Measurements from ENCODE around the gene MYO7B. TPM values are rescaled to one million over a fixed set of nuclear protein-coding genes. Genes with fewer than 3 reads are reported as not detected.
A peak's percentile ranks its signal among the peaks of the same experiment; 100 is the strongest.

MYO7B gene
- total RNA-seq, 1 donor from 2014 or later: 0.07 TPM

DNA sequence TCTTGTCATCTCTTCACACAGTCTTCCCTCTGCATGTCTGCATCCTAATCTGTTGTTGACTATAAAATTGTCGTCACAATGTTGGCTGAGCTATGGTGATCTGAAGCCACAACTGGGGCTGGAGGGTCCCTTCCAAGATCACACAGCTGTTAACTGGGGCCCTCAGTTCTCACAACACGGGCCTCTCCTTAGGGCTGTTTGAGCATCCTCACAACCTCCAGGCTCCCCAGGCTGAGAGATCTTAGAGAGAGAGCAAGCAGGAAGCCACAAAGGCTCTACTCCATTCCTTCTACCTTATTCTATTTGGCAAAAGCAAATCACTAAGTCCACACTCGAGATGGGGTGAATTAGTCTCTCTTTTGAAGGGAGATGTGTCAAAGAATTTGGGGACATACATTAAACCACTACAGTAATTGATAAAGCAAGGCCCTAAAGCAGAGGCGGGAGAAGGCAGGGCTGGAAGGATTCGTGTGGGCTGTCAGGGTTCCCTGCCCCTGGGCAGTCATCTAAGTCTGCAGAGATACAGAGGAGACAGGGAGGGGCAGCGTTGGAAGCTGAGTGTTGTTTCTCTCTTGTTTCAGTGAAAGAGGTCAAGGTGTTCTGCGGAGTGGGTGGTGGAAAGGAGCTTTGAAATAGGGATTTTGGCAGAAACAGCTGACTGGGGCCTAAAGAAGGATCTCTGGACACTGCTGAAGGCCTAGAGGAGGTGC, 15.9 kb downstream of the MYO7B start:
- Mint-ChIP-seq H3K27ac (no peak overlapping the region), H3K9me3 (peaks cover 14% of the 10 kb centered on the region), H3K27me3 (peaks cover 70% of the 10 kb centered on the region), H3K4me3 (no peak overlapping the region), H3K4me1 (peaks cover 4% of the 10 kb centered on the region), H3K36me3 (ENCODE audit: low read depth) (no peaks in the 10 kb centered on the region)
- DNase-seq: no peak
- intact Hi-C loops (cut with micrococcal nuclease): no loop called here

DNA sequence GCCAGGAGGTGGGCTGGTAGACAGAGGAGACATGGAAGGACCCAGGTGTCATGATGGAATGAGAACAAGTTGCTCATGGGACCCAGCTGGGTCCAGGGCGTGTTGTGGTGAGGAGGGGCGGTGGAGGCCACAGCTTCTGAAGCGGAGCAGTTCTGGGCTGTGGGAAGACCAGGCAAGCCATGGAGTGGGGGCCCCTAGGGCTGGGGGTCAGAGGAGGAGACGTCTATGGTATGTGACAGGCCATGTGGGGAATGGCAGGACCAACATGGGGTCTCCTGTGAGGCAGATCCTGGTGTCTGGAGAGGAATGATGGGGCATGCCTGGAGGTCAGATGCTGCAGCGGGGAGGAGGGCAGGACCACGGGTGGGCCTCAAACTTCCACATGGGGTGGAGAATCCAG, 16.9 kb downstream of the MYO7B start:
- H3K9me3 Mint-ChIP-seq: peaks cover 18% of the 10 kb centered on the region

GRCh38 chr2:127552846-127553245, 17.4 kb downstream of the MYO7B start:
- H3K4me3 Mint-ChIP-seq: no peak overlapping the region
- H3K9me3 Mint-ChIP-seq: peaks cover 23% of the 10 kb centered on the region
- H3K36me3 Mint-ChIP-seq (ENCODE audit: low read depth): no peaks in the 10 kb centered on the region
- peaks cover 72% of the 10 kb centered on the region for H3K27me3 Mint-ChIP-seq
- intact Hi-C loops (cut with micrococcal nuclease): no loop called here
- peaks cover 4% of the 10 kb centered on the region for H3K4me1 Mint-ChIP-seq
- no peak for DNase-seq
- H3K27ac Mint-ChIP-seq: no peak overlapping the region

More for the DNA sequence above, 16.9 kb downstream of the MYO7B start:
- H3K4me1 Mint-ChIP-seq: peaks cover 4% of the 10 kb centered on the region
- no peaks in the 10 kb centered on the region for H3K36me3 Mint-ChIP-seq (ENCODE audit: low read depth)
- peaks cover 71% of the 10 kb centered on the region for H3K27me3 Mint-ChIP-seq
- DNase-seq: no peak
- H3K4me3 Mint-ChIP-seq: no peak overlapping the region
- H3K27ac Mint-ChIP-seq: no peak overlapping the region
- intact Hi-C loops (cut with micrococcal nuclease): no loop called here

GRCh38 chr2:127558911-127559310, 23.4 kb downstream of the MYO7B start:
- Mint-ChIP-seq H3K27ac (no peak overlapping the region), H3K4me3 (no peak overlapping the region), H3K27me3 (peaks cover 68% of the 10 kb centered on the region), H3K4me1 (peaks cover 15% of the 10 kb centered on the region), H3K36me3 (ENCODE audit: low read depth) (no peaks in the 10 kb centered on the region), H3K9me3 (peaks cover 26% of the 10 kb centered on the region)
- no peak for DNase-seq
- intact Hi-C loops (cut with micrococcal nuclease): no loop called here

DNA sequence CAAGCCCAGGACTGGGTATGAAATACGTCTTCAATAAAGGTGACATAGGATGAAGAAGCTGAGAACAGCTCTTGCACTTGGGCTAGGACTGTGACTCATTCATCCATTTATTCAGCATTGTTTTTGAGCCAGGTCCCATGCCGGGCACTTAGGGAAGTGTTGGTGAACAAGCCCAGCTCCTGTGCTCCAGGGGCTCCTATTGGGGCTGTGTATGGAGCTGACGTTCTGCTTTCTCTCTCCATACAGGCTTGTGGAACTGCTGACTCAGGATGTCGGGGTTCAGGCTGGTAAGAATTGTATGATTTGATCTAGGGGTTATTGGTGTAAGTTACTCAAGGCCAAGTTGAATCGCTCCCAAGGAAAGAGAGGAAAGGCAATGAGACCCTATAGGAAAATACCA, 24.0 kb downstream of the MYO7B start:
- H3K4me1 Mint-ChIP-seq: peaks cover 20% of the 10 kb centered on the region

GRCh38 chr2:127560201-127560930, 24.9 kb downstream of the MYO7B start:
- H3K36me3 Mint-ChIP-seq (ENCODE audit: low read depth): no peaks in the 10 kb centered on the region
- intact Hi-C loops (cut with micrococcal nuclease): loop anchor here (5.0 kb wide), 1 partner anchor 478 kb away; no protein-coding TSS in a partner anchor

More for the DNA sequence above, 24.0 kb downstream of the MYO7B start:
- no peak overlapping the region for H3K27ac Mint-ChIP-seq
- no peak for DNase-seq
- intact Hi-C loops (cut with micrococcal nuclease): no loop called here
- H3K4me3 Mint-ChIP-seq: no peak overlapping the region
- H3K9me3 Mint-ChIP-seq: peaks cover 26% of the 10 kb centered on the region
- peaks cover 68% of the 10 kb centered on the region for H3K27me3 Mint-ChIP-seq
- no peaks in the 10 kb centered on the region for H3K36me3 Mint-ChIP-seq (ENCODE audit: low read depth)

GRCh38 chr2:127560931-127561280, 25.4 kb downstream of the MYO7B start:
- intact Hi-C loops (cut with micrococcal nuclease): loop anchor here (5.0 kb wide), 1 partner anchor 479 kb away; no protein-coding TSS in a partner anchor
- peaks cover 21% of the 10 kb centered on the region for H3K9me3 Mint-ChIP-seq
- no peak overlapping the region for H3K27ac Mint-ChIP-seq
- H3K27me3 Mint-ChIP-seq: peaks cover 58% of the 10 kb centered on the region
- H3K4me3 Mint-ChIP-seq: no peak overlapping the region
- DNase-seq: no peak
- H3K36me3 Mint-ChIP-seq (ENCODE audit: low read depth): no peaks in the 10 kb centered on the region
- H3K4me1 Mint-ChIP-seq: peaks cover 16% of the 10 kb centered on the region

More at GRCh38 chr2:127560201-127560930, 24.9 kb downstream of the MYO7B start:
- Mint-ChIP-seq H3K9me3 (peaks cover 23% of the 10 kb centered on the region), H3K27ac (no peak overlapping the region), H3K4me3 (no peak overlapping the region), H3K4me1 (peaks cover 18% of the 10 kb centered on the region), H3K27me3 (peaks cover 61% of the 10 kb centered on the region)
- no peak for DNase-seq

- Mint-ChIP-seq H3K4me1 (peaks cover 16% of the 10 kb centered on the region), H3K27me3 (peaks cover 55% of the 10 kb centered on the region), H3K36me3 (ENCODE audit: low read depth) (no peaks in the 10 kb centered on the region), H3K27ac (no peak overlapping the region), H3K9me3 (peaks cover 17% of the 10 kb centered on the region), H3K4me3 (no peak overlapping the region)
- no peak for DNase-seq
- intact Hi-C loops (cut with micrococcal nuclease): loop anchor here (5.0 kb wide), 1 partner anchor 479 kb away; no protein-coding TSS in a partner anchor
These were observed 25.9 kb downstream of the MYO7B start for GRCh38 chr2:127561371-127561770.

DNA sequence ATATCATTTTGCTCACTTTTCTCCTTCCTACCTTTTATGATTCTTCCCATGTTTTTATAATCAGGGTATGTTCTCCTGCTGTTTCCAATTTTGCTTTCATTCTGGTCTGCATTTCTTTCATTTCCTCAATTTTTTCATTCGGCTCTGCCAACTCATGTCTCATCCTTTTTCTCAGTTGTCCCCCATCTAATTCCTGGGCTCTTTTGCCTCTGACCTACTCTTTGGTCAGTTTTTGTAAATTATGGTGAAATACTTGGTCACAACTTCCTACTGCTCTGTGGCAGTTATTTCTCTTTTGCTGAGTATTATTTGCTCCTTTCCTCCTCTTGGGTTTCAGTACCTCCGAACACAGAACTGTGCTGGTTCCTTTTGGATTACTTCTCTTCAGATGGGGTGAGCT, 27.5 kb downstream of the MYO7B start:
- H3K27ac Mint-ChIP-seq: no peak overlapping the region
- no peak for DNase-seq
- no peak overlapping the region for H3K4me3 Mint-ChIP-seq
- H3K36me3 Mint-ChIP-seq (ENCODE audit: low read depth): no peaks in the 10 kb centered on the region
- H3K27me3 Mint-ChIP-seq: peaks cover 51% of the 10 kb centered on the region
- peaks cover 2% of the 10 kb centered on the region for H3K9me3 Mint-ChIP-seq
- H3K4me1 Mint-ChIP-seq: peaks cover 16% of the 10 kb centered on the region
- intact Hi-C loops (cut with micrococcal nuclease): loop anchor here (1.0 to 5.0 kb wide), 2 partner anchors 37 to 481 kb away; partner anchors contain the start of gene IWS1

- peak; percentile 84 for DNase-seq
- Mint-ChIP-seq H3K4me1 (peaks cover 16% of the 10 kb centered on the region), H3K27me3 (peaks cover 43% of the 10 kb centered on the region), H3K36me3 (ENCODE audit: low read depth) (no peaks in the 10 kb centered on the region), H3K9me3 (no peaks in the 10 kb centered on the region), H3K4me3 (peak overlapping the region; percentile 64), H3K27ac (peak overlapping the region; percentile 69)
- intact Hi-C loops (cut with micrococcal nuclease): loop anchor here (1.0 to 5.0 kb wide), 2 partner anchors 37 to 481 kb away; partner anchors contain the start of gene IWS1
These were observed 28.3 kb downstream of the MYO7B start for GRCh38 chr2:127563458-127564428.

DNA sequence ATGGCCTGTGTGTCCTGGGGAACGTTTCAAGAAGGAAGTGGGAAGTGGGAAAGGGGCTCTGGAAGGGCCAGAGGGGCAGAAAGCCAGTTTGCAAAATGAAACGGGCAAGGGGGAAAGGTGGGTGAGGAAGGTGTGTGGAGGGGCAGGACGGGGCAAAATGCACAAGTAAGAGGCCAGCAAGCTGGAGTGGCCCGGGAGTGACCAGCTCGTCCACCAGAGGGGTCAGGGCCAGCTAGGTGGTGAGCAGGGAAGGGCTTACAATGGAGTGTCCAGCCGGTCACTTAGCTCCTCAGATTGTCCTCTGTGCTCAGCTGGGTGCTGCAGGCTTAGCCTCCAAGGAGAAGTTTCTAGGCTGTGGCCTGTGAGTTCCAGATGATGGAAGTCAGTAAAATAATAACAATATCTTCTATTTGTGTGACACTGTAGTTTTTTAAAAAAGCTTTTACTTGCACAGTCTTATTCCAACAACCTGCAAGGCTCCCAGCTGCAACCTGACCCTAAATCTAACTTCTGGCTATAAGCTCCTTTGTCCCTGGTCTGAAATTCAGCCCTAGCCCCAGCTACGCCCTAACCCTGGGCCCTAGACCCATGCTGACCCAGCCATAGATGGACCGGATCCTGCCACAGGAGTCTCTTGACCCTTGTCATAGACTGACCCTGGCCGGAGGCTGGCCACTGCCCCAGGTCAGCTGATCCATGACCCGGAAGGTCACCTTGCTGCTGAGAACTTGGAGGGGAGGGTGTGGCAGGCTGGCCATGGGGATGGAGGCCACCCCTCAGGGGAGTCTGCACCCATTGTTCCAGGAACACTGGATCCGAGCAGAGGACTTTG, 29.2 kb downstream of the MYO7B start:
- Mint-ChIP-seq H3K4me3 (peak overlapping the region; percentile 18), H3K27me3 (peaks cover 40% of the 10 kb centered on the region), H3K27ac (peak overlapping the region; percentile 42), H3K4me1 (peaks cover 16% of the 10 kb centered on the region), H3K9me3 (no peaks in the 10 kb centered on the region), H3K36me3 (ENCODE audit: low read depth) (no peaks in the 10 kb centered on the region)
- no peak for DNase-seq
- intact Hi-C loops (cut with micrococcal nuclease): loop anchor here (5.0 kb wide), 1 partner anchor 482 kb away; no protein-coding TSS in a partner anchor

GRCh38 chr2:127565261-127566138, 30.0 kb downstream of the MYO7B start:
- H3K36me3 Mint-ChIP-seq (ENCODE audit: low read depth): no peaks in the 10 kb centered on the region
- H3K27me3 Mint-ChIP-seq: peaks cover 39% of the 10 kb centered on the region
- no peak for DNase-seq
- no peak overlapping the region for H3K27ac Mint-ChIP-seq
- intact Hi-C loops (cut with micrococcal nuclease): no loop called here
- peaks cover 16% of the 10 kb centered on the region for H3K4me1 Mint-ChIP-seq
- H3K4me3 Mint-ChIP-seq: no peak overlapping the region
- H3K9me3 Mint-ChIP-seq: no peaks in the 10 kb centered on the region
